K562 (cell line): ENCODE results near the gene PABPC1L. TPM values are rescaled to one million over a fixed set of nuclear protein-coding genes. Genes with fewer than 3 reads are reported as not detected.

Experiments
- ARID1B ChIP-seq: fragments of 450-650 bp; IDR thresholded peaks from 2 replicates; pipeline ENCODE4 v1.6.1; 2016; ENCODE audit warnings: antibody characterized with exemption, mild to moderate bottlenecking, inconsistent platforms
- ATF7 ChIP-seq: fragments of 450-650 bp; IDR thresholded peaks from 2 replicates; pipeline ENCODE4 v1.7.1; 2014; ENCODE audit warnings: mild to moderate bottlenecking, moderate library complexity
- CBFA2T3 ChIP-seq: fragments of 450-650 bp; IDR thresholded peaks from 2 replicates; pipeline ENCODE4 v1.6.1; 2017
- CREM ChIP-seq: IDR thresholded peaks from 2 replicates; pipeline ENCODE4 v1.6.1; 2014; ENCODE audit warnings: antibody characterized with exemption, low read depth
- FOXJ2 ChIP-seq: fragments of 200-800 bp; sonication (Bioruptor generic); IDR thresholded peaks from 2 replicates; pipeline ENCODE4 v1.6.1; 2016; ENCODE audit warnings: missing genetic modification characterization, missing compliant biosample characterization
- GABPA ChIP-seq: fragments of 200-800 bp; sonication (Bioruptor generic); conservative IDR thresholded peaks from 2 replicates; pipeline ENCODE4 v1.6.1; 2016; ENCODE audit warnings: low read depth, missing genetic modification characterization, missing compliant biosample characterization
- JUND ChIP-seq, 2 experiments: IDR thresholded peaks; 2 replicates in 1 of 2; 3 replicates in 1 of 2; pipeline ENCODE4 v1.6.1; 2011; ENCODE audit warnings: borderline replicate concordance in 2 of 2, low read depth in 2 of 2, low read length in 2 of 2, improper control_type of control experiment in 1 of 2, missing biosample characterization in 1 of 2, missing genetic modification characterization in 1 of 2, missing genetic modification reagents in 1 of 2
- L3MBTL2 ChIP-seq: fragments of 450-650 bp; IDR thresholded peaks from 2 replicates; pipeline ENCODE4 v1.6.1; 2016; ENCODE audit warnings: mild to moderate bottlenecking, moderate library complexity
- MYC ChIP-seq, 2 experiments: fragments of 250-450 bp in 1 of 2; sonication (Bioruptor Pico) in 1 of 2; IDR thresholded peaks; 2 replicates each; pipeline versions ENCODE4 v1.5.1 to v1.6.1; 2012 to 2021; ENCODE audit warnings: low read depth in 2 of 2, borderline replicate concordance in 1 of 2, improper control_type of control experiment in 1 of 2, low read length in 1 of 2, mild to moderate bottlenecking in 1 of 2, moderate library complexity in 1 of 2
- SMARCC2 ChIP-seq: fragments of 450-650 bp; IDR thresholded peaks from 2 replicates; pipeline ENCODE4 v1.6.1; 2017; ENCODE audit warnings: antibody characterized with exemption, moderate library complexity, mild to moderate bottlenecking, low read depth
- SRF ChIP-seq, 2 experiments: fragments of 250-450, 450-650 bp in 1 of 2; sonication (Bioruptor Pico) in 1 of 2; sonication (generic) in 1 of 2; formaldehyde crosslinking; IDR thresholded peaks; 2 replicates each; pipeline versions ENCODE4 v1.5.0 to v1.5.1; 2020 to 2022; ENCODE audit warnings: mild to moderate bottlenecking in 1 of 2, missing genetic modification reagents in 1 of 2
- TEAD1 ChIP-seq, 2 experiments: fragments of 450-650 bp in 1 of 2; sonication (generic) in 1 of 2; formaldehyde crosslinking; IDR thresholded peaks; 2 replicates each; pipeline versions ENCODE4 v1.4.0 to v1.8.0; 2020 to 2022; ENCODE audit warnings: mild to moderate bottlenecking in 2 of 2, missing genetic modification reagents in 1 of 2
- ZNF175 ChIP-seq: fragments of 200-800 bp; sonication (Bioruptor generic); IDR thresholded peaks from 2 replicates; pipeline ENCODE4 v1.6.1; 2016; ENCODE audit warnings: low read depth, mild to moderate bottlenecking, missing genetic modification characterization, missing compliant biosample characterization
- polyA plus RNA-seq, 8 experiments: library from polyadenylated mRNA; depleted of rRNA in 4 of 8; stranded (reverse) in 5 of 8; unstranded in 3 of 8; fragments of >200 nt; fragmentation: Nextera tagmentation in 2 of 8; fragmentation: Illumina TruSeq in 1 of 8; extraction: Ambion mirVana in 2 of 8; extraction: Trizol in 1 of 8; gene quantifications; 2 replicates each; pipeline versions ENCODE4 v1.2.1 to v1.2.3, GENCODE V29; 2011 to 2014; ENCODE audit warnings: inconsistent platforms in 1 of 8, missing spikeins in 1 of 8
- total RNA-seq, 7 experiments: library from RNA; depleted of rRNA in 6 of 7; stranded (reverse); fragments of >200 nt in 6 of 7; fragmentation: Illumina TruSeq in 2 of 7; extraction: Trizol in 2 of 7; gene quantifications; 2 replicates each; pipeline versions ENCODE4 v1.2.1 to v1.2.3, GENCODE V29; 2011 to 2021; ENCODE audit warnings: low replicate concordance in 1 of 7
- TF ChIP-seq, protein P1 (sequence below): fragments of 450-650 bp; IDR thresholded peaks from 2 replicates; pipeline ENCODE4 v1.6.1; 2017; ENCODE audit warnings: antibody characterized with exemption, mild to moderate bottlenecking
- TF ChIP-seq, protein P2 (sequence below): sonication (generic); formaldehyde crosslinking; IDR thresholded peaks from 2 replicates; pipeline ENCODE4 v1.9.0; 2022; ENCODE audit warnings: mild to moderate bottlenecking, missing genetic modification reagents
- TF ChIP-seq, protein P3 (sequence below): sonication (generic); IDR thresholded peaks from 2 replicates; pipeline ENCODE4 v1.6.1; 2016

PABPC1L gene
- total and polyA plus RNA-seq, 9 of the 15 experiments (the other 6 are each of a cell fraction or from before 2014, with no cell fraction given) = 6.0 to 90.3 (median 15.8) TPM

DNA sequence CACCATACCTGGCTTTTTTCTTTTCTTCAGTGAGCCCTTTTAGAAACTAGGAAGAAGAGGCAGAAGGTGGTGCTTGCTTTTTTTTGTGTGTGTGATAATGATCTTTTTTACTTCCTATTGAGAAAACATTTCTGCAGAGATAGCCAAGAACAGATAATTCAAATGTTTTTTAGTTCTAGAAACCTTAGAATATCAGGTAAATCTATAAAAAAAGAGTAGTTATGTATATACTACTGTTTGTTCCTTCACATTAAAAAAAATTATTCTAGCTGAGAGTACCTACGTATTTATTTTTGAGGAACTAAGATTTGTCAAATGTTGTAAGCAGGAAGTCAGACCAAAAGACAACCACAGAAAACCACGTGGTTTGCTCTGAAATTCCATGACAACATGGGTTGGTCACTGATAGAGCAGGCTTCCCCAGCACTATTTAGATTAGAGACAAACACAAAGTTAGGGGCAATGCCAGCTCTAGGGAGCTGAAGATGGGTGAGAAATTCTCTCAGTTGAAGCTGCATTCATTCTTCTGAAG is 69.3 kb downstream of the PABPC1L start (continued):
- TF ChIP-seq, protein P1, sequence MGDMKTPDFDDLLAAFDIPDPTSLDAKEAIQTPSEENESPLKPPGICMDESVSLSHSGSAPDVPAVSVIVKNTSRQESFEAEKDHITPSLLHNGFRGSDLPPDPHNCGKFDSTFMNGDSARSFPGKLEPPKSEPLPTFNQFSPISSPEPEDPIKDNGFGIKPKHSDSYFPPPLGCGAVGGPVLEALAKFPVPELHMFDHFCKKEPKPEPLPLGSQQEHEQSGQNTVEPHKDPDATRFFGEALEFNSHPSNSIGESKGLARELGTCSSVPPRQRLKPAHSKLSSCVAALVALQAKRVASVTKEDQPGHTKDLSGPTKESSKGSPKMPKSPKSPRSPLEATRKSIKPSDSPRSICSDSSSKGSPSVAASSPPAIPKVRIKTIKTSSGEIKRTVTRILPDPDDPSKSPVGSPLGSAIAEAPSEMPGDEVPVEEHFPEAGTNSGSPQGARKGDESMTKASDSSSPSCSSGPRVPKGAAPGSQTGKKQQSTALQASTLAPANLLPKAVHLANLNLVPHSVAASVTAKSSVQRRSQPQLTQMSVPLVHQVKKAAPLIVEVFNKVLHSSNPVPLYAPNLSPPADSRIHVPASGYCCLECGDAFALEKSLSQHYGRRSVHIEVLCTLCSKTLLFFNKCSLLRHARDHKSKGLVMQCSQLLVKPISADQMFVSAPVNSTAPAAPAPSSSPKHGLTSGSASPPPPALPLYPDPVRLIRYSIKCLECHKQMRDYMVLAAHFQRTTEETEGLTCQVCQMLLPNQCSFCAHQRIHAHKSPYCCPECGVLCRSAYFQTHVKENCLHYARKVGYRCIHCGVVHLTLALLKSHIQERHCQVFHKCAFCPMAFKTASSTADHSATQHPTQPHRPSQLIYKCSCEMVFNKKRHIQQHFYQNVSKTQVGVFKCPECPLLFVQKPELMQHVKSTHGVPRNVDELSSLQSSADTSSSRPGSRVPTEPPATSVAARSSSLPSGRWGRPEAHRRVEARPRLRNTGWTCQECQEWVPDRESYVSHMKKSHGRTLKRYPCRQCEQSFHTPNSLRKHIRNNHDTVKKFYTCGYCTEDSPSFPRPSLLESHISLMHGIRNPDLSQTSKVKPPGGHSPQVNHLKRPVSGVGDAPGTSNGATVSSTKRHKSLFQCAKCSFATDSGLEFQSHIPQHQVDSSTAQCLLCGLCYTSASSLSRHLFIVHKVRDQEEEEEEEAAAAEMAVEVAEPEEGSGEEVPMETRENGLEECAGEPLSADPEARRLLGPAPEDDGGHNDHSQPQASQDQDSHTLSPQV = peak; percentile 61
- TF ChIP-seq, protein P2, sequence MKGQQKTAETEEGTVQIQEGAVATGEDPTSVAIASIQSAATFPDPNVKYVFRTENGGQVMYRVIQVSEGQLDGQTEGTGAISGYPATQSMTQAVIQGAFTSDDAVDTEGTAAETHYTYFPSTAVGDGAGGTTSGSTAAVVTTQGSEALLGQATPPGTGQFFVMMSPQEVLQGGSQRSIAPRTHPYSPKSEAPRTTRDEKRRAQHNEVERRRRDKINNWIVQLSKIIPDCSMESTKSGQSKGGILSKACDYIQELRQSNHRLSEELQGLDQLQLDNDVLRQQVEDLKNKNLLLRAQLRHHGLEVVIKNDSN = peak; percentile 47; the same call in 1 of the 2 replicates
- no peak; the same call in 1 of the 2 replicates for TF ChIP-seq FOXJ2 (tag)
- TF ChIP-seq SMARCC2 = peak; percentile 58; the same call in 1 of the 2 replicates
- TF ChIP-seq, protein P3, sequence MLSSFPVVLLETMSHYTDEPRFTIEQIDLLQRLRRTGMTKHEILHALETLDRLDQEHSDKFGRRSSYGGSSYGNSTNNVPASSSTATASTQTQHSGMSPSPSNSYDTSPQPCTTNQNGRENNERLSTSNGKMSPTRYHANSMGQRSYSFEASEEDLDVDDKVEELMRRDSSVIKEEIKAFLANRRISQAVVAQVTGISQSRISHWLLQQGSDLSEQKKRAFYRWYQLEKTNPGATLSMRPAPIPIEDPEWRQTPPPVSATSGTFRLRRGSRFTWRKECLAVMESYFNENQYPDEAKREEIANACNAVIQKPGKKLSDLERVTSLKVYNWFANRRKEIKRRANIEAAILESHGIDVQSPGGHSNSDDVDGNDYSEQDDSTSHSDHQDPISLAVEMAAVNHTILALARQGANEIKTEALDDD = peak; percentile 44; the same call in 1 of the 2 replicates
- TF ChIP-seq L3MBTL2 = peak; percentile 70; the same call in 1 of the 2 replicates
- TF ChIP-seq JUND (IDR thresholded peaks at IDR 0.05; ENCODE audit: borderline replicate concordance, low read depth, low read length) = peak; percentile 32; the same call in 1 of the 2 replicates
- peak; percentile 15; the same call in 1 of the 3 replicates for TF ChIP-seq JUND (tag; IDR thresholded peaks at IDR 0.05; ENCODE audit: borderline replicate concordance, low read depth, low read length)
- TF ChIP-seq TEAD1 (CRISPR knock-in tag; IDR thresholded peaks at IDR 0.05) = 0 out of 4 replicates have a peak, but pooled peaks of 1 of the 2 experiments have one; percentile 24
- peak; percentile 67 for TF ChIP-seq ARID1B
- peak; percentile 62 for TF ChIP-seq ATF7
- TF ChIP-seq ZNF175 (CRISPR knock-in tag) = 0 out of 2 replicates have a peak, but pooled peaks have one; percentile 65
- TF ChIP-seq SRF (CRISPR knock-in tag; IDR thresholded peaks at IDR 0.05) = no peak
- peak; percentile 52 for TF ChIP-seq GABPA (tag)
- peak; percentile 82 for TF ChIP-seq MYC (IDR thresholded peaks at IDR 0.05; ENCODE audit: low read depth, low read length)
- TF ChIP-seq MYC (CRISPR knock-in tag; IDR thresholded peaks at IDR 0.05; ENCODE audit: borderline replicate concordance, low read depth) = no peak
- 0 out of 2 replicates have a peak, but pooled peaks have one; percentile 9 for TF ChIP-seq CBFA2T3
- peak; percentile 24; the same call in 1 of the 2 replicates for TF ChIP-seq CREM
